Measurements from ENCODE around the gene NCF2.

DNA sequence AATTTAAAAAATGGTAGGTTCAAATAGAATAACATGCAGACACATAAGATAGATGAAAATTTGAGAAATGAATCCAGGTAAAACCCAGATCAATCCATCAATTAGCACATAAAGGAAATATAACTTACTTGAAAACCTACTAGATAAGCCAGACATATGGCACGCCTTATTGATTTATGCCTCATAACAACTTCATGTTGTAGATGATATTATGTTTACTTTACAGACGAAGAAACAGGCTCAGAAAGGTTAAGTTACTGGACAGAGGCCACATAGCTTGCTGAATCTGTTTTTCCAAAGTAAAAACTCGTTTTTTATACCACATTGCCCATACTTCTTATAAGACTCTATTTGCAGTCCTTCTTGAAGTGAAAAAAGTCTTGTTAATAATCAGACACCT lies 22.1 kb upstream of the NCF2 start:
- TF ChIP-seq, protein P1, sequence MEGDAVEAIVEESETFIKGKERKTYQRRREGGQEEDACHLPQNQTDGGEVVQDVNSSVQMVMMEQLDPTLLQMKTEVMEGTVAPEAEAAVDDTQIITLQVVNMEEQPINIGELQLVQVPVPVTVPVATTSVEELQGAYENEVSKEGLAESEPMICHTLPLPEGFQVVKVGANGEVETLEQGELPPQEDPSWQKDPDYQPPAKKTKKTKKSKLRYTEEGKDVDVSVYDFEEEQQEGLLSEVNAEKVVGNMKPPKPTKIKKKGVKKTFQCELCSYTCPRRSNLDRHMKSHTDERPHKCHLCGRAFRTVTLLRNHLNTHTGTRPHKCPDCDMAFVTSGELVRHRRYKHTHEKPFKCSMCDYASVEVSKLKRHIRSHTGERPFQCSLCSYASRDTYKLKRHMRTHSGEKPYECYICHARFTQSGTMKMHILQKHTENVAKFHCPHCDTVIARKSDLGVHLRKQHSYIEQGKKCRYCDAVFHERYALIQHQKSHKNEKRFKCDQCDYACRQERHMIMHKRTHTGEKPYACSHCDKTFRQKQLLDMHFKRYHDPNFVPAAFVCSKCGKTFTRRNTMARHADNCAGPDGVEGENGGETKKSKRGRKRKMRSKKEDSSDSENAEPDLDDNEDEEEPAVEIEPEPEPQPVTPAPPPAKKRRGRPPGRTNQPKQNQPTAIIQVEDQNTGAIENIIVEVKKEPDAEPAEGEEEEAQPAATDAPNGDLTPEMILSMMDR (IDR thresholded peaks at IDR 0.05; ENCODE audit: insufficient read depth, low read length): no peak
- no peak for TF ChIP-seq GABPA (IDR thresholded peaks at IDR 0.05; ENCODE audit: low read depth)
- TF ChIP-seq, protein P2, sequence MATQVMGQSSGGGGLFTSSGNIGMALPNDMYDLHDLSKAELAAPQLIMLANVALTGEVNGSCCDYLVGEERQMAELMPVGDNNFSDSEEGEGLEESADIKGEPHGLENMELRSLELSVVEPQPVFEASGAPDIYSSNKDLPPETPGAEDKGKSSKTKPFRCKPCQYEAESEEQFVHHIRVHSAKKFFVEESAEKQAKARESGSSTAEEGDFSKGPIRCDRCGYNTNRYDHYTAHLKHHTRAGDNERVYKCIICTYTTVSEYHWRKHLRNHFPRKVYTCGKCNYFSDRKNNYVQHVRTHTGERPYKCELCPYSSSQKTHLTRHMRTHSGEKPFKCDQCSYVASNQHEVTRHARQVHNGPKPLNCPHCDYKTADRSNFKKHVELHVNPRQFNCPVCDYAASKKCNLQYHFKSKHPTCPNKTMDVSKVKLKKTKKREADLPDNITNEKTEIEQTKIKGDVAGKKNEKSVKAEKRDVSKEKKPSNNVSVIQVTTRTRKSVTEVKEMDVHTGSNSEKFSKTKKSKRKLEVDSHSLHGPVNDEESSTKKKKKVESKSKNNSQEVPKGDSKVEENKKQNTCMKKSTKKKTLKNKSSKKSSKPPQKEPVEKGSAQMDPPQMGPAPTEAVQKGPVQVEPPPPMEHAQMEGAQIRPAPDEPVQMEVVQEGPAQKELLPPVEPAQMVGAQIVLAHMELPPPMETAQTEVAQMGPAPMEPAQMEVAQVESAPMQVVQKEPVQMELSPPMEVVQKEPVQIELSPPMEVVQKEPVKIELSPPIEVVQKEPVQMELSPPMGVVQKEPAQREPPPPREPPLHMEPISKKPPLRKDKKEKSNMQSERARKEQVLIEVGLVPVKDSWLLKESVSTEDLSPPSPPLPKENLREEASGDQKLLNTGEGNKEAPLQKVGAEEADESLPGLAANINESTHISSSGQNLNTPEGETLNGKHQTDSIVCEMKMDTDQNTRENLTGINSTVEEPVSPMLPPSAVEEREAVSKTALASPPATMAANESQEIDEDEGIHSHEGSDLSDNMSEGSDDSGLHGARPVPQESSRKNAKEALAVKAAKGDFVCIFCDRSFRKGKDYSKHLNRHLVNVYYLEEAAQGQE (IDR thresholded peaks at IDR 0.05; ENCODE audit: insufficient replicate concordance, low read depth): no peak
- no peak for TF ChIP-seq SPI1 (IDR thresholded peaks at IDR 0.05; ENCODE audit: borderline replicate concordance, low read depth)
- no peak for TF ChIP-seq POLR2AphosphoS5 (IDR thresholded peaks at IDR 0.05; ENCODE audit: low read depth)
